GM21717 (cell line): Measurements from ENCODE around the gene SPRR5.

Experiments used
- ATAC-seq: cut with Tn5 transposase; IDR thresholded peaks from one replicate; pipeline ENCODE4 v1.9.1; 2021; ENCODE audit warnings: mild to moderate bottlenecking, moderate library complexity; ENCODE audit not compliant: unreplicated experiment

Gene SPRR5

GRCh38 chr1:152946651-152947256 lies at the start of gene SPRR5:
Gene SPRR5 (plus strand): TSS chr1:152947206. CDS start chr1:152948555, 1,349 bp downstream.
- no peak for ATAC-seq

- no peak for ATAC-seq
Observed at GRCh38 chr1:152899027-152899426, 48.0 kb upstream of the SPRR5 start.

GRCh38 chr1:152899883-152900282 lies 47.1 kb upstream of the SPRR5 start:
- ATAC-seq = no peak

GRCh38 chr1:152901631-152902030 lies 45.4 kb upstream of the SPRR5 start:
- ATAC-seq = no peak

GRCh38 chr1:152902636-152903035 lies 44.4 kb upstream of the SPRR5 start:
- no peak for ATAC-seq

GRCh38 chr1:152904688-152905440 lies 42.1 kb upstream of the SPRR5 start:
- no peak for ATAC-seq

- ATAC-seq = no peak
Observed at GRCh38 chr1:152906023-152906565, 40.9 kb upstream of the SPRR5 start.

GRCh38 chr1:152907686-152908601 lies 39.1 kb upstream of the SPRR5 start, which contains the start of gene IVL:
Gene IVL (plus strand): TSS chr1:152908546. CDS start chr1:152909798, 1,252 bp downstream.
- ATAC-seq = no peak

- ATAC-seq = no peak
Observed at GRCh38 chr1:152909206-152909605, 37.8 kb upstream of the SPRR5 start.

GRCh38 chr1:152912471-152912870 lies 34.5 kb upstream of the SPRR5 start:
- no peak for ATAC-seq

- no peak for ATAC-seq
Observed at GRCh38 chr1:152912900-152913299, 34.1 kb upstream of the SPRR5 start.

- ATAC-seq = no peak
Observed at GRCh38 chr1:152917794-152918193, 29.2 kb upstream of the SPRR5 start.

GRCh38 chr1:152919071-152919470 lies 27.9 kb upstream of the SPRR5 start:
- ATAC-seq = no peak

- ATAC-seq = no peak
Observed at GRCh38 chr1:152924191-152924590, 22.8 kb upstream of the SPRR5 start.

- ATAC-seq = peak; percentile 49
Observed at GRCh38 chr1:152926091-152926490, 20.9 kb upstream of the SPRR5 start.

GRCh38 chr1:152928671-152929070 lies 18.3 kb upstream of the SPRR5 start:
- ATAC-seq = no peak

GRCh38 chr1:152932170-152932811 lies 14.7 kb upstream of the SPRR5 start:
- no peak for ATAC-seq

- no peak for ATAC-seq
Observed at GRCh38 chr1:152933196-152933595, 13.8 kb upstream of the SPRR5 start.

GRCh38 chr1:152940614-152941013 lies 6.4 kb upstream of the SPRR5 start:
- no peak for ATAC-seq

- no peak for ATAC-seq
Observed at GRCh38 chr1:152941037-152941711, 5.8 kb upstream of the SPRR5 start.
